ENCODE measurements around the gene METTL5.

- TF ChIP-seq CTCF (IDR thresholded peaks at IDR 0.05): no peak
- TF ChIP-seq POLR2A (IDR thresholded peaks at IDR 0.05): no peak
Measured at GRCh38 chr2:169771021-169771420, 53.7 kb downstream of the METTL5 start.
